Mesendoderm (in vitro differentiated cells): Measurements from ENCODE around the gene LRTM1. TPM values are rescaled to one million over a fixed set of nuclear protein-coding genes. Genes with fewer than 3 reads are reported as not detected.

Experiments
- DNase-seq: peaks from one replicate; pipeline ENCODE4 v3.0.0; 2013
- H2AK5ac ChIP-seq: 2 replicates; pipeline ENCODE4 v1.6.1; 2013; ENCODE audit warnings: low read length, inconsistent platforms
- H2BK120ac ChIP-seq: 2 replicates; pipeline ENCODE4 v1.6.1; 2013; ENCODE audit warnings: low read depth, mild to moderate bottlenecking, low read length, moderate library complexity, mixed read lengths
- H2BK15ac ChIP-seq: replicated peaks from 2 replicates; pipeline ENCODE4 v1.6.1; 2013; ENCODE audit warnings: low read depth, mild to moderate bottlenecking, moderate library complexity
- H2BK5ac ChIP-seq: 2 replicates; pipeline ENCODE4 v1.6.1; 2013; ENCODE audit warnings: low read length, inconsistent platforms
- H3K18ac ChIP-seq: 2 replicates; pipeline ENCODE4 v1.6.1; 2013; ENCODE audit warnings: mild to moderate bottlenecking, low read length, mixed read lengths
- H3K23ac ChIP-seq: one replicate; pipeline ENCODE4 v1.6.1; 2013; ENCODE audit warnings: low read length
- H3K27ac ChIP-seq: 2 replicates; pipeline ENCODE4 v1.5.1; 2013; ENCODE audit warnings: low read depth, mild to moderate bottlenecking, inconsistent platforms, low read length, moderate library complexity
- H3K27me3 ChIP-seq: 2 replicates; pipeline ENCODE4 v1.6.1; 2013; ENCODE audit warnings: low read length, control low read depth, mild to moderate bottlenecking, inconsistent platforms; ENCODE audit not compliant: insufficient read depth, poor library complexity
- H3K36me3 ChIP-seq: 2 replicates; pipeline ENCODE4 v1.6.1; 2013; ENCODE audit warnings: low read length, inconsistent platforms; ENCODE audit not compliant: control insufficient read depth, insufficient read depth
- H3K4ac ChIP-seq: one replicate; pipeline ENCODE4 v1.6.1; 2013; ENCODE audit warnings: low read depth, mild to moderate bottlenecking, low read length, moderate library complexity
- H3K4me1 ChIP-seq: 2 replicates; pipeline ENCODE4 v1.6.1; 2013; ENCODE audit warnings: low read depth, low read length, inconsistent platforms; ENCODE audit not compliant: control insufficient read depth
- H3K4me2 ChIP-seq: 2 replicates; pipeline ENCODE4 v1.6.1; 2013; ENCODE audit warnings: low read length
- H3K4me3 ChIP-seq: 2 replicates; pipeline ENCODE4 v1.5.1; 2013; ENCODE audit warnings: mild to moderate bottlenecking, low read length
- H3K56ac ChIP-seq: one replicate; pipeline ENCODE4 v1.6.1; 2013; ENCODE audit warnings: low read length
- H3K79me1 ChIP-seq: 2 replicates; pipeline ENCODE4 v1.6.1; 2013; ENCODE audit warnings: low read length, inconsistent platforms
- H3K79me2 ChIP-seq: 2 replicates; pipeline ENCODE4 v1.6.1; 2013; ENCODE audit warnings: mild to moderate bottlenecking, low read length; ENCODE audit not compliant: control insufficient read depth, insufficient read depth
- H3K9ac ChIP-seq: 2 replicates; pipeline ENCODE4 v1.6.1; 2013; ENCODE audit warnings: low read length, inconsistent platforms
- H4K5ac ChIP-seq: one replicate; pipeline ENCODE4 v1.6.1; 2013; ENCODE audit warnings: low read length
- H4K8ac ChIP-seq: one replicate; pipeline ENCODE4 v1.6.1; 2013; ENCODE audit warnings: low read depth, mild to moderate bottlenecking, control low read depth, low read length, moderate library complexity
- WGBS: extraction: QIAGEN DNeasy Blood & Tissue Kit; methylation state at CpG from one replicate; pipeline ENCODE4 v1.1.7; 2013; ENCODE audit warnings: low lambda C conversion rate, missing lambda C conversion rate; ENCODE audit not compliant: insufficient coverage; ENCODE audit errors: extremely low coverage; 5-methylcytosine and 5-hydroxymethylcytosine counted together
- polyA plus RNA-seq, 2 experiments: library from polyadenylated mRNA; stranded (reverse); fragments of 200-250 nt; gene quantifications; one replicate each; pipeline ENCODE4 v1.2.3, GENCODE V29; 2013

LRTM1 gene
- not detected for polyA plus RNA-seq (2013, experiment 1 of 2)
- polyA plus RNA-seq (2013, experiment 2 of 2) = not detected

- no peak within 1 kb of the TSS for H3K27ac ChIP-seq
- H2BK5ac ChIP-seq = no peak within 1 kb of the TSS
- no peaks in the 10 kb centered on the region for H3K79me1 ChIP-seq
- no peak within 1 kb of the TSS for H4K8ac ChIP-seq
- no peak within 1 kb of the TSS for H2BK15ac ChIP-seq
- no peaks in the 10 kb centered on the region for H3K4me1 ChIP-seq
- no CpG with 5 or more reads among the region's 14 CpGs for WGBS
- no peaks in the 10 kb centered on the region for H3K79me2 ChIP-seq
- no peaks in the 10 kb centered on the region for H3K36me3 ChIP-seq
- H3K23ac ChIP-seq = no peak within 1 kb of the TSS
- H2AK5ac ChIP-seq = no peak within 1 kb of the TSS
- no peak within 1 kb of the TSS for H3K9ac ChIP-seq
- H2BK120ac ChIP-seq = peak within 1 kb of the TSS; percentile 89
- H3K18ac ChIP-seq = no peak within 1 kb of the TSS
- no peak for DNase-seq
- no peak within 1 kb of the TSS for H3K4ac ChIP-seq
- no peaks in the 10 kb centered on the region for H3K27me3 ChIP-seq
- H3K4me3 ChIP-seq = no peak within 1 kb of the TSS
- no peak within 1 kb of the TSS for H3K4me2 ChIP-seq
- H3K56ac ChIP-seq = no peak within 1 kb of the TSS
- no peak within 1 kb of the TSS for H4K5ac ChIP-seq
Measured at GRCh38 chr3:54928046-54928770, at the start of gene LRTM1. Gene LRTM1 (minus strand): TSS chr3:54928059. CDS start chr3:54927911, 148 bp downstream.

DNA sequence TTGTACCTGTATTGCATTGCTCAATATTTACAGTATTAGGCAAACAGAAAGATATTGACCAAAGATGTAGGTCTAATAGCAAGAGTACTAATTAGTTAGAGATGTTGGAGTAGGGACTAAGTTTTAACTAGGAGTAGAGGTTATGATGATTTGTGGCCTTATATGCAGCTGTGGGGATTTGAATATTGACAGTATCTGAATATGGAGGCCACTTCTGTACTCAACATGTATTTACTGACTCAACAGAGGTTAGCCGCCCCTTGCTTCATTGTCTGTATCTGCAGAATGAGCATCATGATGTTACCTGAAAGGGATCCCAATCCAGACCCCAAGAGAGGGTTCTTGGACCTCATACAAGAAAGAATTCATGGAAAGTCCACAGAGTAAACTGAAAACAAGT lies 49.6 kb upstream of the LRTM1 start:
- Histone ChIP-seq H2BK120ac (no peak overlapping the region), H3K79me1 (no peaks in the 10 kb centered on the region), H3K4me2 (no peak overlapping the region), H3K9ac (no peak overlapping the region), H3K18ac (no peak overlapping the region), H3K56ac (no peak overlapping the region), H3K4me1 (no peaks in the 10 kb centered on the region), H2AK5ac (no peak overlapping the region), H3K36me3 (no peaks in the 10 kb centered on the region), H3K79me2 (no peaks in the 10 kb centered on the region), H3K4ac (no peak overlapping the region), H4K5ac (no peak overlapping the region), H4K8ac (no peak overlapping the region), H3K27ac (no peak overlapping the region), H2BK15ac (no peak overlapping the region), H2BK5ac (no peak overlapping the region), H3K27me3 (no peaks in the 10 kb centered on the region), H3K4me3 (no peak overlapping the region), H3K23ac (no peak overlapping the region)
- DNase-seq = no peak
- no CpG with 5 or more reads among the region's 1 CpG for whole genome bisulfite sequencing

DNA sequence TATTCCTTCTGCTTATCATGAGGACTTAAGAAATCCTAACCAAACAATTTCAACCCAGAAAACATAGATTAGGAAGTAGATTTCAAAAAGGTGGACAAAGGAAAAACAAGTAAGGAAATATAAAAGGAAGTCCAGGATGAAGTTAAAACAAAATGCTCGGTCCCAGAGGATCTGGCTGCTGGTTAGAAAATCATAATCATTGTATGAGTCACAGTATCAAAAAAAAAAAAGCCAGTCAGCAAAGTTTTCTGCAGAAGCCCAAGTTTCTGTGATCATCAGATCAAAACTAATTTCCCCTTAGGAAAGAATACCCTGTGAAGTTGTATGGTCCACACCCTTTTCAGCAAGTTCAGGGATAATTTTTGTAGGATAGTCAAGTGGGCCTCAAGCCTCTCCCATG lies 43.0 kb upstream of the LRTM1 start:
- no peak overlapping the region for H3K4ac ChIP-seq
- no peak overlapping the region for H3K27ac ChIP-seq
- no peaks in the 10 kb centered on the region for H3K79me2 ChIP-seq
- no peak overlapping the region for H2BK5ac ChIP-seq
- H3K18ac ChIP-seq = no peak overlapping the region
- H3K4me2 ChIP-seq = no peak overlapping the region
- H4K8ac ChIP-seq = no peak overlapping the region
- no peaks in the 10 kb centered on the region for H3K27me3 ChIP-seq
- H3K79me1 ChIP-seq = no peaks in the 10 kb centered on the region
- no peak overlapping the region for H3K23ac ChIP-seq
- H2AK5ac ChIP-seq = no peak overlapping the region
- H3K4me3 ChIP-seq = no peak overlapping the region
- WGBS = no CpG with 5 or more reads among the region's 1 CpG
- no peak overlapping the region for H4K5ac ChIP-seq
- H3K9ac ChIP-seq = no peak overlapping the region
- no peak overlapping the region for H2BK15ac ChIP-seq
- DNase-seq = no peak
- no peaks in the 10 kb centered on the region for H3K36me3 ChIP-seq
- H3K4me1 ChIP-seq = no peaks in the 10 kb centered on the region
- H2BK120ac ChIP-seq = no peak overlapping the region
- H3K56ac ChIP-seq = no peak overlapping the region

DNA sequence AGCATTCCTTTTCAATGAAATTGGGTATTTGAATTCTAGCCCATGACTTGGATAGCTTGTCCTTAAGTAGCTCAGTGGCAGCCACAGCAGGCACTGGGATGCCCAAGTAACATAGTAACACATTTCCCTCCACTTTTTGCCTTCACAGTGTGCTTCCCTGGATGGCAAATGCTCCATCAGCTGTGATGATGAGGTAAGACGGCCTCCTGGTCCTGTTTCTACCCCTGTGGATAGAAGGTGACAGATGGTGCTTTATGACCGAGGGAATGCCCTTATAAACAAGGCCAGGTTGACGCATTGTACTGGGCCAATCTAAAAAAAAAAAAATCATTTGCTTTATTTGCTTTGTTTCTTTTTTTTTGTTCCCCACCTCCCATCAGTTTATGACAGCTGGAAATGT lies 41.8 kb upstream of the LRTM1 start:
- Histone ChIP-seq H2BK15ac (no peak overlapping the region), H3K27ac (no peak overlapping the region), H3K9ac (no peak overlapping the region), H2AK5ac (peak overlapping the region; percentile 15), H3K79me1 (no peaks in the 10 kb centered on the region), H3K36me3 (no peaks in the 10 kb centered on the region), H2BK5ac (no peak overlapping the region), H3K23ac (no peak overlapping the region), H3K79me2 (no peaks in the 10 kb centered on the region), H4K8ac (no peak overlapping the region), H4K5ac (no peak overlapping the region), H3K4me1 (peaks cover 2% of the 10 kb centered on the region), H3K56ac (no peak overlapping the region), H3K27me3 (no peaks in the 10 kb centered on the region), H3K18ac (no peak overlapping the region), H3K4me2 (no peak overlapping the region), H2BK120ac (no peak overlapping the region), H3K4ac (no peak overlapping the region), H3K4me3 (no peak overlapping the region)
- DNase-seq = no peak
- no CpG with 5 or more reads among the region's 3 CpGs for WGBS

- no peaks in the 10 kb centered on the region for H3K27me3 ChIP-seq
- H3K4me1 ChIP-seq = peaks cover 2% of the 10 kb centered on the region
- no peak overlapping the region for H3K18ac ChIP-seq
- no peak overlapping the region for H2BK120ac ChIP-seq
- no CpG with 5 or more reads among the region's 5 CpGs for WGBS
- H3K9ac ChIP-seq = no peak overlapping the region
- no peak overlapping the region for H4K5ac ChIP-seq
- H3K79me2 ChIP-seq = no peaks in the 10 kb centered on the region
- no peaks in the 10 kb centered on the region for H3K79me1 ChIP-seq
- no peak overlapping the region for H2AK5ac ChIP-seq
- H3K56ac ChIP-seq = no peak overlapping the region
- no peak overlapping the region for H2BK15ac ChIP-seq
- no peak overlapping the region for H3K4me2 ChIP-seq
- H3K36me3 ChIP-seq = no peaks in the 10 kb centered on the region
- H3K27ac ChIP-seq = no peak overlapping the region
- no peak overlapping the region for H3K4ac ChIP-seq
- H3K23ac ChIP-seq = no peak overlapping the region
- no peak overlapping the region for H3K4me3 ChIP-seq
- DNase-seq = peak; percentile 60
- no peak overlapping the region for H2BK5ac ChIP-seq
- H4K8ac ChIP-seq = no peak overlapping the region
Measured at GRCh38 chr3:54968546-54969172, 40.8 kb upstream of the LRTM1 start.
